ENCODE results near the gene SETBP1.

The SETBP1 gene

DNA sequence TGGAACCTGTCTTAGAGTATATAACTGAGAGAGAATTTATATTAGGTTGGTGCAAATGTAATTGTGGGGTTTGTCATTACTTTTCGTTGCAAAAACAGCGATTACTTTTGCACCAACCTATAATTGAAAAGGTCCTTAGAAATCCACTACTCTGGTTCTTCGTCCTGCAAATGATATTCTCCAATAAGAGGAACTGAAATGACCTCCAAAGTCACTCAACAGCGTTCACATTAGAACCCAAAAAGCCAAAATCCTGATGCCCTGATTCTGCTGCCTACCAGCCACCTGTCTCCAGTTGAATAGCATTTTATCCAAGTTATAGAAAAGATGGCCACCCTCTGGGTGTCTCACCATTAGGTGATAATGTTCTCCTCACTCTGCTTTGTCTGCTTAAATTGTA, 230.6 kb downstream of the SETBP1 start:
- H3K36me3 ChIP-seq (ENCODE audit: control insufficient read depth, insufficient read depth, low read length), result no peaks in the 10 kb centered on the region
- H3K4me3 ChIP-seq (replicated peaks; ENCODE audit: low read depth, low read length), result no peak overlapping the region
- TF ChIP-seq, protein P1, sequence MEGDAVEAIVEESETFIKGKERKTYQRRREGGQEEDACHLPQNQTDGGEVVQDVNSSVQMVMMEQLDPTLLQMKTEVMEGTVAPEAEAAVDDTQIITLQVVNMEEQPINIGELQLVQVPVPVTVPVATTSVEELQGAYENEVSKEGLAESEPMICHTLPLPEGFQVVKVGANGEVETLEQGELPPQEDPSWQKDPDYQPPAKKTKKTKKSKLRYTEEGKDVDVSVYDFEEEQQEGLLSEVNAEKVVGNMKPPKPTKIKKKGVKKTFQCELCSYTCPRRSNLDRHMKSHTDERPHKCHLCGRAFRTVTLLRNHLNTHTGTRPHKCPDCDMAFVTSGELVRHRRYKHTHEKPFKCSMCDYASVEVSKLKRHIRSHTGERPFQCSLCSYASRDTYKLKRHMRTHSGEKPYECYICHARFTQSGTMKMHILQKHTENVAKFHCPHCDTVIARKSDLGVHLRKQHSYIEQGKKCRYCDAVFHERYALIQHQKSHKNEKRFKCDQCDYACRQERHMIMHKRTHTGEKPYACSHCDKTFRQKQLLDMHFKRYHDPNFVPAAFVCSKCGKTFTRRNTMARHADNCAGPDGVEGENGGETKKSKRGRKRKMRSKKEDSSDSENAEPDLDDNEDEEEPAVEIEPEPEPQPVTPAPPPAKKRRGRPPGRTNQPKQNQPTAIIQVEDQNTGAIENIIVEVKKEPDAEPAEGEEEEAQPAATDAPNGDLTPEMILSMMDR (IDR thresholded peaks at IDR 0.05; ENCODE audit: insufficient read depth, low read length, poor library complexity, severe bottlenecking), result no peak
- no peaks in the 10 kb centered on the region for H3K27me3 ChIP-seq (replicated peaks; ENCODE audit: control insufficient read depth, insufficient read depth, low read length)
- no peak for DNase-seq (ENCODE audit: extremely low read depth, insufficient read length)

- H3K36me3 ChIP-seq (ENCODE audit: control insufficient read depth, insufficient read depth, low read length), result no peaks in the 10 kb centered on the region
- TF ChIP-seq, protein P1 (IDR thresholded peaks at IDR 0.05; ENCODE audit: insufficient read depth, low read length, poor library complexity, severe bottlenecking), result no peak
- no peaks in the 10 kb centered on the region for H3K27me3 ChIP-seq (replicated peaks; ENCODE audit: control insufficient read depth, insufficient read depth, low read length)
- DNase-seq (ENCODE audit: extremely low read depth, insufficient read length), result no peak
- H3K4me3 ChIP-seq (replicated peaks; ENCODE audit: low read depth, low read length), result no peak overlapping the region
These were observed 231.1 kb downstream of the SETBP1 start for GRCh38 chr18:44911773-44912172.

DNA sequence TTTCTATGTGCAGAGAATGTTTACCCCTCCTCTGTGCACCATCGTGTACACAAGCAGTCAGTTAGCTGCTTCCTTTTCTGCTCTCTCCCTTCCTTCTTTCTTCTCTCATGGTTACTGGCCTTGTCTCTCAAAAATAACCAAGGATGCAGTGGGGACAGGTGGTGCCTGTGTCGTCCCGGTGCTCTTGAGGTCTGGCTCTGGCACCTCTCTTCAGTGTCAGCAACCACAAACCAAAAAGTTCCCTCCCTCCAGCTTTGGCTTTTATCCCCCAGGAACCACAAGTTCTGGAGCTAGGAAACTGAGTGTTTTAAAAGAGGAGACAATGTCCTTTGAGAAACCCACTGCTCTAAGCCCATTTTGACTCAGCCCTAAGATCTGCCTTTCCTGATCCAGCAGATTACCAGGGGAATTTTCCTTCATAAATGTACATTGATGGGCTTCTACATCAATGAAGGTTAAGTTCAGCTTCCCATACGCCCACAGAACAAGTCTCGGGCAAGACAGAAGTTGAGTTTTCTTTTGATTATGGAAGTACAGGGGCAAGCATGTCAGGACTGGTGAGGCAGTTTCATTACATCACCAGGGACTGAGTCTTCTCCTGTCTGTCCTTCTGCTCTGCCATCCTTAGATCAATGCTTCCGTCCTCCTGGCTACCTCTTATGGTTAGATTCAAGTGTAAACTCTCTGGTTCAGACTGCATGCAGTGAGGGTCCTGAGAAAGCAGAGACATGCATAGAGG, 232.2 kb downstream of the SETBP1 start:
- Histone ChIP-seq H3K27me3 (replicated peaks; ENCODE audit: control insufficient read depth, insufficient read depth, low read length) (no peaks in the 10 kb centered on the region), H3K4me3 (replicated peaks; ENCODE audit: low read depth, low read length) (no peak overlapping the region), H3K36me3 (ENCODE audit: control insufficient read depth, insufficient read depth, low read length) (no peaks in the 10 kb centered on the region)
- DNase-seq (ENCODE audit: extremely low read depth, insufficient read length), result no peak
- TF ChIP-seq, protein P1 (IDR thresholded peaks at IDR 0.05; ENCODE audit: insufficient read depth, low read length, poor library complexity, severe bottlenecking), result no peak

DNA sequence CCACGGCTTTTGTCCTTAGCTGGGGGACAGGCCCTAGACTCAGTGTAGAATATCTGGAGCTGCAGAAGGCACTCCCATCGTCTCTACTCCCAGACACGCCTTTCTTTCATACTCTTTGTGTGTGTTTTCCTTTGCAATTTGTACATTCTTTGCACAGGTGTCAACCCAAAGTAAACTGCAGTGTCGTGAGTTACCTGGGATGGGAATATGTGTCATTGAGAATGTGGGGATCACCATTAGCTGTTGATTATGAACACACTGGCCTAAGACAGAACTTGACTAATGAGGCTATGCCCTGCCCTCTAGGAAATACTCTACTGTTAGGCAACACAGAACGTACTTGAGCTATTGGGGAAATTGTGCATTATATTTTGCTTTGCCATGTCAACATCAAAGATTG, 233.3 kb downstream of the SETBP1 start:
- TF ChIP-seq, protein P1 (IDR thresholded peaks at IDR 0.05; ENCODE audit: insufficient read depth, low read length, poor library complexity, severe bottlenecking), result no peak
- Histone ChIP-seq H3K4me3 (replicated peaks; ENCODE audit: low read depth, low read length) (no peak overlapping the region), H3K36me3 (ENCODE audit: control insufficient read depth, insufficient read depth, low read length) (no peaks in the 10 kb centered on the region), H3K27me3 (replicated peaks; ENCODE audit: control insufficient read depth, insufficient read depth, low read length) (no peaks in the 10 kb centered on the region; the same call in 1 of the 2 replicates)
- no peak for DNase-seq (ENCODE audit: extremely low read depth, insufficient read length)

DNA sequence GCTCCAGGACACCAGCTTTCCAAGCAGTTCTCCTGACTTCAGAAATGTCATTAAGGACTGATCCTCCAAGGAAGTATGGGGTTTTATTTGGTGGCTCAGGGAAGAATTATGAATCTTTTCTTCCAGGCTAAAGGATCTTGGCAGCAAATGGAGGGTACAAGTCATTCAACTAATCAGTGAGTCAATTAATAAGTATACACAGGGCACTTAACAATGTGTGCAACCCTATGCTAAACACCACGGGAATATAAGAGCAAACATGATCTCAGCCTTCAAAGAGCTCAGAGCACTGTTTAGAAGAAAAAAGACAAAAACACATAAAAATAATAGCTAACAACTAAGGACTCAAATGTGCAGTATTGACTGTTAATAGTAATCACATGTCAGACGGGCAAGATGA, 234.5 kb downstream of the SETBP1 start:
- TF ChIP-seq, protein P1 (IDR thresholded peaks at IDR 0.05; ENCODE audit: insufficient read depth, low read length, poor library complexity, severe bottlenecking), result no peak
- Histone ChIP-seq H3K27me3 (replicated peaks; ENCODE audit: control insufficient read depth, insufficient read depth, low read length) (no peaks in the 10 kb centered on the region; the same call in 1 of the 2 replicates), H3K36me3 (ENCODE audit: control insufficient read depth, insufficient read depth, low read length) (no peaks in the 10 kb centered on the region), H3K4me3 (replicated peaks; ENCODE audit: low read depth, low read length) (no peak overlapping the region)
- no peak for DNase-seq (ENCODE audit: extremely low read depth, insufficient read length)
